H1 (cell line): ENCODE results near the gene C5orf22. TPM values are rescaled to one million over a fixed set of nuclear protein-coding genes. Genes with fewer than 3 reads are reported as not detected.

Experiments
- NRF1 ChIP-seq: IDR thresholded peaks from 2 replicates; pipeline ENCODE4 v1.6.1; 2011; ENCODE audit warnings: mild to moderate bottlenecking, low read depth, low read length, improper control_type of control experiment
- TAF7 ChIP-seq: optimal IDR thresholded peaks from 2 replicates; pipeline ENCODE3; 2011; ENCODE audit warnings: low read depth, mild to moderate bottlenecking, inconsistent platforms, low read length, moderate library complexity, borderline replicate concordance
- polyA plus RNA-seq, 7 experiments: library from polyadenylated mRNA; depleted of rRNA in 3 of 7; stranded (reverse) in 5 of 7; unstranded in 2 of 7; fragments of >200 nt in 5 of 7; fragments of 200-250 nt in 2 of 7; gene quantifications; 1 replicate in 5 of 7; 2 replicates in 1 of 7; 4 replicates in 1 of 7; pipeline versions ENCODE4 v1.2.1 to v1.2.3, GENCODE V29; 2011 to 2013; ENCODE audit warnings: missing spikeins in 2 of 7, mixed read lengths in 2 of 7
- total RNA-seq: library from RNA; stranded (reverse); fragmentation: NEBNext Ultra II Directional; extraction: Animal tissue kit (Norgen Biotek cat#: 25700); gene quantifications from 2 replicates; pipeline ENCODE4 v1.2.1, GENCODE V29; 2021
- TF ChIP-seq, protein P1 (sequence below): fragments of 300-600 bp; sonication (generic); IDR thresholded peaks from 2 replicates; pipeline ENCODE4 v1.7.1; 2012; ENCODE audit warnings: low read length, moderate library complexity, mild to moderate bottlenecking, inconsistent platforms; ENCODE audit not compliant: insufficient replicate concordance

Gene C5orf22
- total and polyA plus RNA-seq, 2 of the 8 experiments (the other 6 are each of a cell fraction or from before 2014, with no cell fraction given) = 19.6 to 36.2 TPM

- TF ChIP-seq, protein P1, sequence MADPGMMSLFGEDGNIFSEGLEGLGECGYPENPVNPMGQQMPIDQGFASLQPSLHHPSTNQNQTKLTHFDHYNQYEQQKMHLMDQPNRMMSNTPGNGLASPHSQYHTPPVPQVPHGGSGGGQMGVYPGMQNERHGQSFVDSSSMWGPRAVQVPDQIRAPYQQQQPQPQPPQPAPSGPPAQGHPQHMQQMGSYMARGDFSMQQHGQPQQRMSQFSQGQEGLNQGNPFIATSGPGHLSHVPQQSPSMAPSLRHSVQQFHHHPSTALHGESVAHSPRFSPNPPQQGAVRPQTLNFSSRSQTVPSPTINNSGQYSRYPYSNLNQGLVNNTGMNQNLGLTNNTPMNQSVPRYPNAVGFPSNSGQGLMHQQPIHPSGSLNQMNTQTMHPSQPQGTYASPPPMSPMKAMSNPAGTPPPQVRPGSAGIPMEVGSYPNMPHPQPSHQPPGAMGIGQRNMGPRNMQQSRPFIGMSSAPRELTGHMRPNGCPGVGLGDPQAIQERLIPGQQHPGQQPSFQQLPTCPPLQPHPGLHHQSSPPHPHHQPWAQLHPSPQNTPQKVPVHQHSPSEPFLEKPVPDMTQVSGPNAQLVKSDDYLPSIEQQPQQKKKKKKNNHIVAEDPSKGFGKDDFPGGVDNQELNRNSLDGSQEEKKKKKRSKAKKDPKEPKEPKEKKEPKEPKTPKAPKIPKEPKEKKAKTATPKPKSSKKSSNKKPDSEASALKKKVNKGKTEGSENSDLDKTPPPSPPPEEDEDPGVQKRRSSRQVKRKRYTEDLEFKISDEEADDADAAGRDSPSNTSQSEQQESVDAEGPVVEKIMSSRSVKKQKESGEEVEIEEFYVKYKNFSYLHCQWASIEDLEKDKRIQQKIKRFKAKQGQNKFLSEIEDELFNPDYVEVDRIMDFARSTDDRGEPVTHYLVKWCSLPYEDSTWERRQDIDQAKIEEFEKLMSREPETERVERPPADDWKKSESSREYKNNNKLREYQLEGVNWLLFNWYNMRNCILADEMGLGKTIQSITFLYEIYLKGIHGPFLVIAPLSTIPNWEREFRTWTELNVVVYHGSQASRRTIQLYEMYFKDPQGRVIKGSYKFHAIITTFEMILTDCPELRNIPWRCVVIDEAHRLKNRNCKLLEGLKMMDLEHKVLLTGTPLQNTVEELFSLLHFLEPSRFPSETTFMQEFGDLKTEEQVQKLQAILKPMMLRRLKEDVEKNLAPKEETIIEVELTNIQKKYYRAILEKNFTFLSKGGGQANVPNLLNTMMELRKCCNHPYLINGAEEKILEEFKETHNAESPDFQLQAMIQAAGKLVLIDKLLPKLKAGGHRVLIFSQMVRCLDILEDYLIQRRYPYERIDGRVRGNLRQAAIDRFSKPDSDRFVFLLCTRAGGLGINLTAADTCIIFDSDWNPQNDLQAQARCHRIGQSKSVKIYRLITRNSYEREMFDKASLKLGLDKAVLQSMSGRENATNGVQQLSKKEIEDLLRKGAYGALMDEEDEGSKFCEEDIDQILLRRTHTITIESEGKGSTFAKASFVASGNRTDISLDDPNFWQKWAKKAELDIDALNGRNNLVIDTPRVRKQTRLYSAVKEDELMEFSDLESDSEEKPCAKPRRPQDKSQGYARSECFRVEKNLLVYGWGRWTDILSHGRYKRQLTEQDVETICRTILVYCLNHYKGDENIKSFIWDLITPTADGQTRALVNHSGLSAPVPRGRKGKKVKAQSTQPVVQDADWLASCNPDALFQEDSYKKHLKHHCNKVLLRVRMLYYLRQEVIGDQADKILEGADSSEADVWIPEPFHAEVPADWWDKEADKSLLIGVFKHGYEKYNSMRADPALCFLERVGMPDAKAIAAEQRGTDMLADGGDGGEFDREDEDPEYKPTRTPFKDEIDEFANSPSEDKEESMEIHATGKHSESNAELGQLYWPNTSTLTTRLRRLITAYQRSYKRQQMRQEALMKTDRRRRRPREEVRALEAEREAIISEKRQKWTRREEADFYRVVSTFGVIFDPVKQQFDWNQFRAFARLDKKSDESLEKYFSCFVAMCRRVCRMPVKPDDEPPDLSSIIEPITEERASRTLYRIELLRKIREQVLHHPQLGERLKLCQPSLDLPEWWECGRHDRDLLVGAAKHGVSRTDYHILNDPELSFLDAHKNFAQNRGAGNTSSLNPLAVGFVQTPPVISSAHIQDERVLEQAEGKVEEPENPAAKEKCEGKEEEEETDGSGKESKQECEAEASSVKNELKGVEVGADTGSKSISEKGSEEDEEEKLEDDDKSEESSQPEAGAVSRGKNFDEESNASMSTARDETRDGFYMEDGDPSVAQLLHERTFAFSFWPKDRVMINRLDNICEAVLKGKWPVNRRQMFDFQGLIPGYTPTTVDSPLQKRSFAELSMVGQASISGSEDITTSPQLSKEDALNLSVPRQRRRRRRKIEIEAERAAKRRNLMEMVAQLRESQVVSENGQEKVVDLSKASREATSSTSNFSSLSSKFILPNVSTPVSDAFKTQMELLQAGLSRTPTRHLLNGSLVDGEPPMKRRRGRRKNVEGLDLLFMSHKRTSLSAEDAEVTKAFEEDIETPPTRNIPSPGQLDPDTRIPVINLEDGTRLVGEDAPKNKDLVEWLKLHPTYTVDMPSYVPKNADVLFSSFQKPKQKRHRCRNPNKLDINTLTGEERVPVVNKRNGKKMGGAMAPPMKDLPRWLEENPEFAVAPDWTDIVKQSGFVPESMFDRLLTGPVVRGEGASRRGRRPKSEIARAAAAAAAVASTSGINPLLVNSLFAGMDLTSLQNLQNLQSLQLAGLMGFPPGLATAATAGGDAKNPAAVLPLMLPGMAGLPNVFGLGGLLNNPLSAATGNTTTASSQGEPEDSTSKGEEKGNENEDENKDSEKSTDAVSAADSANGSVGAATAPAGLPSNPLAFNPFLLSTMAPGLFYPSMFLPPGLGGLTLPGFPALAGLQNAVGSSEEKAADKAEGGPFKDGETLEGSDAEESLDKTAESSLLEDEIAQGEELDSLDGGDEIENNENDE = no peak
- TF ChIP-seq NRF1 = no peak
- TF ChIP-seq TAF7 = no peak
- TF ChIP-seq, all 59 proteins: peak for 0
Measured at GRCh38 chr5:31486441-31486840, 45.7 kb upstream of the C5orf22 start (continued).
